ENCODE results near the gene APOBEC3A. TPM values are rescaled to one million over a fixed set of nuclear protein-coding genes. Genes with fewer than 3 reads are reported as not detected.

Gene APOBEC3A
- polyA plus RNA-seq, 1 donor (not counting 4 experiments of a cell fraction or from before 2014, with no cell fraction given), result 0.50 TPM

GRCh38 chr22:38952281-38952993, 5.0 kb upstream of the APOBEC3A start:
- no peak for FAIRE-seq
- dilution Hi-C loops (cut with MboI; ENCODE audit: extremely low pct_ligation_motif_present, low sequenced_read_pairs), result no loop called here

GRCh38 chr22:38953091-38953490, 4.3 kb upstream of the APOBEC3A start:
- H3K9me3 ChIP-seq (ENCODE audit: control insufficient read depth, low read depth, low read length), result no peaks in the 10 kb centered on the region
- no peak overlapping the region for H3K27ac ChIP-seq (ENCODE audit: control insufficient read depth, insufficient read depth, low read length)
- no peaks in the 10 kb centered on the region for H3K4me1 ChIP-seq (ENCODE audit: control insufficient read depth, extremely low read depth, insufficient read depth, low read length)
- no peak overlapping the region for H3K4me2 ChIP-seq (ENCODE audit: control insufficient read depth, extremely low read depth, insufficient read depth, low read depth, low read length)
- no peak for TF ChIP-seq EZH2 (IDR thresholded peaks at IDR 0.05; ENCODE audit: low read length)
- TF ChIP-seq CTCF (optimal IDR thresholded peaks at IDR 0.05 in 1 of 3, IDR thresholded peaks at IDR 0.05 in 1 of 3, conservative IDR thresholded peaks at IDR 0.05 in 1 of 3; ENCODE audit: extremely low read depth in 1 of 3, insufficient read depth in 2 of 3, low read length in 3 of 3), result no peak
- no peaks in the 10 kb centered on the region for H3K36me3 ChIP-seq (ENCODE audit: control insufficient read depth in 2 of 2, extremely low read depth in 1 of 2, insufficient read depth in 2 of 2, low read length in 2 of 2)
- dilution Hi-C loops (cut with MboI; ENCODE audit: extremely low pct_ligation_motif_present, low sequenced_read_pairs), result no loop called here
- no peaks in the 10 kb centered on the region for H3K79me2 ChIP-seq (ENCODE audit: control insufficient read depth, insufficient read depth, low read length)
- no peak overlapping the region for H3K9ac ChIP-seq (ENCODE audit: control insufficient read depth, extremely low read depth, insufficient read depth, low read length)
- no peak overlapping the region for H2AFZ ChIP-seq (ENCODE audit: control insufficient read depth, low read length)
- no peaks in the 10 kb centered on the region for H3K9me1 ChIP-seq (ENCODE audit: control insufficient read depth, extremely low read depth, insufficient read depth, low read length)
- FAIRE-seq (no peak), DNase-seq (ENCODE audit: low read depth, low spot score) (no peak)
- peaks cover 31% of the 10 kb centered on the region for H3K27me3 ChIP-seq (ENCODE audit: control insufficient read depth, extremely low read depth, insufficient read depth, low read length)
- H4K20me1 ChIP-seq (ENCODE audit: control insufficient read depth, extremely low read depth, insufficient read depth, low read length), result no peaks in the 10 kb centered on the region
- no peak overlapping the region for H3K4me3 ChIP-seq (ENCODE audit: control insufficient read depth in 2 of 3, extremely low read depth in 1 of 3, insufficient read depth in 2 of 3, low read depth in 1 of 3, low read length in 3 of 3)

More at GRCh38 chr22:38952281-38952993, 5.0 kb upstream of the APOBEC3A start:
- Histone ChIP-seq H3K79me2 (ENCODE audit: control insufficient read depth, insufficient read depth, low read length) (no peaks in the 10 kb centered on the region), H3K27me3 (ENCODE audit: control insufficient read depth, extremely low read depth, insufficient read depth, low read length) (peaks cover 36% of the 10 kb centered on the region), H3K4me1 (ENCODE audit: control insufficient read depth, extremely low read depth, insufficient read depth, low read length) (no peaks in the 10 kb centered on the region), H3K9ac (ENCODE audit: control insufficient read depth, extremely low read depth, insufficient read depth, low read length) (no peak overlapping the region), H4K20me1 (ENCODE audit: control insufficient read depth, extremely low read depth, insufficient read depth, low read length) (no peaks in the 10 kb centered on the region), H3K4me2 (ENCODE audit: control insufficient read depth, extremely low read depth, insufficient read depth, low read depth, low read length) (no peak overlapping the region), H2AFZ (ENCODE audit: control insufficient read depth, low read length) (no peak overlapping the region), H3K36me3 (ENCODE audit: control insufficient read depth in 2 of 2, extremely low read depth in 1 of 2, insufficient read depth in 2 of 2, low read length in 2 of 2) (no peaks in the 10 kb centered on the region), H3K27ac (ENCODE audit: control insufficient read depth, insufficient read depth, low read length) (no peak overlapping the region), H3K9me3 (ENCODE audit: control insufficient read depth, low read depth, low read length) (no peaks in the 10 kb centered on the region), H3K4me3 (ENCODE audit: control insufficient read depth in 2 of 3, extremely low read depth in 1 of 3, insufficient read depth in 2 of 3, low read depth in 1 of 3, low read length in 3 of 3) (no peak overlapping the region), H3K9me1 (ENCODE audit: control insufficient read depth, extremely low read depth, insufficient read depth, low read length) (no peaks in the 10 kb centered on the region)
- TF ChIP-seq CTCF (optimal IDR thresholded peaks at IDR 0.05 in 1 of 3, IDR thresholded peaks at IDR 0.05 in 1 of 3, conservative IDR thresholded peaks at IDR 0.05 in 1 of 3; ENCODE audit: extremely low read depth in 1 of 3, insufficient read depth in 2 of 3, low read length in 3 of 3), result no peak
- TF ChIP-seq EZH2 (IDR thresholded peaks at IDR 0.05; ENCODE audit: low read length), result no peak
- DNase-seq (ENCODE audit: low read depth, low spot score), result no peak

Measured in keratinocyte (primary cell).